ENCODE data around the gene TIMM44.

DNA sequence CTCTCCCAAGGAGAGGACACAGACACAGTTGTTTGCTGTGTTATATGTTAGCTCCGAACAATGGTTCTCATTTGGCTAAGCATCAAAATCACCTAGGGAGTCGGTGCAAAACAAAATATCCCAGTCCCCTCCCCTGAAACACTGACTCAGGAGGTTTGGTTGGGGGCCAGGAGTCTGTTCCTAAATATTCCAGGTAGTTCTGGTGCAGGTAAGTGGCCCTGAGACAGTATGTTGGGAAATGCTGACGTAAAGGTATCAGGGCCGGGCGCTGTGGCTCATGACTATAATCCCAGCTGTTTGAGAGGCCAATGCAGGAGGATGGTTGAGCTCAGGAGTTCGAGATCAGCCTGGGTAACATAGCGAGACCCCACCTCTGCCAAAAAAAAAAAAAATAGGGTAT is 42.1 kb downstream of the TIMM44 start:
- no peak for TF ChIP-seq TAF1 (IDR thresholded peaks at IDR 0.05; ENCODE audit: low read depth, low read length)
- TF ChIP-seq POLR2AphosphoS5 (IDR thresholded peaks at IDR 0.05; ENCODE audit: low read depth, low read length): no peak
- no peak for TF ChIP-seq POLR2A (IDR thresholded peaks at IDR 0.05; ENCODE audit: low read depth, low read length)

Measured in GM12891 (cell line).